Ishikawa (cell line): ENCODE results near the gene ATAD2B.
A peak's percentile ranks its signal among the peaks of the same experiment; 100 is the strongest.

ENCODE experiments used
- CEBPB ChIP-seq: IDR thresholded peaks from 2 replicates; pipeline ENCODE4 v1.6.1; 2012
- CREB1 ChIP-seq: IDR thresholded peaks from 2 replicates; pipeline ENCODE4 v1.6.1; 2012; ENCODE audit warnings: low read depth
- EGR1 ChIP-seq: IDR thresholded peaks from 2 replicates; pipeline ENCODE4 v1.6.1; 2012
- EP300 ChIP-seq: IDR thresholded peaks from 2 replicates; pipeline ENCODE4 v1.6.1; 2012; ENCODE audit warnings: borderline replicate concordance
- FOXM1 ChIP-seq: IDR thresholded peaks from 2 replicates; pipeline ENCODE4 v1.6.1; 2012; ENCODE audit warnings: low read depth, borderline replicate concordance
- MAX ChIP-seq: IDR thresholded peaks from 2 replicates; pipeline ENCODE4 v1.6.1; 2012
- NFIC ChIP-seq: IDR thresholded peaks from 2 replicates; pipeline ENCODE4 v1.6.1; 2012
- RAD21 ChIP-seq: IDR thresholded peaks from 2 replicates; pipeline ENCODE4 v1.6.1; 2012; ENCODE audit warnings: low read depth
- TAF1 ChIP-seq: IDR thresholded peaks from 2 replicates; pipeline ENCODE4 v1.6.1; 2012; ENCODE audit warnings: low read depth, mild to moderate bottlenecking
- TCF12 ChIP-seq: IDR thresholded peaks from 2 replicates; pipeline ENCODE4 v1.6.1; 2012; ENCODE audit warnings: low read depth
- TEAD4 ChIP-seq: IDR thresholded peaks from 2 replicates; pipeline ENCODE4 v1.6.1; 2012
- YY1 ChIP-seq: IDR thresholded peaks from 2 replicates; pipeline ENCODE4 v1.6.1; 2012; ENCODE audit warnings: low read depth
- ZBTB7A ChIP-seq: IDR thresholded peaks from 2 replicates; pipeline ENCODE4 v1.6.1; 2012; ENCODE audit warnings: low read depth
- TF ChIP-seq, protein P1 (sequence below): IDR thresholded peaks from 2 replicates; pipeline ENCODE4 v1.6.1; 2012; ENCODE audit warnings: low read depth, mild to moderate bottlenecking
- TF ChIP-seq, protein P2 (sequence below): IDR thresholded peaks from 2 replicates; pipeline ENCODE4 v1.6.1; 2012

ATAD2B gene

DNA sequence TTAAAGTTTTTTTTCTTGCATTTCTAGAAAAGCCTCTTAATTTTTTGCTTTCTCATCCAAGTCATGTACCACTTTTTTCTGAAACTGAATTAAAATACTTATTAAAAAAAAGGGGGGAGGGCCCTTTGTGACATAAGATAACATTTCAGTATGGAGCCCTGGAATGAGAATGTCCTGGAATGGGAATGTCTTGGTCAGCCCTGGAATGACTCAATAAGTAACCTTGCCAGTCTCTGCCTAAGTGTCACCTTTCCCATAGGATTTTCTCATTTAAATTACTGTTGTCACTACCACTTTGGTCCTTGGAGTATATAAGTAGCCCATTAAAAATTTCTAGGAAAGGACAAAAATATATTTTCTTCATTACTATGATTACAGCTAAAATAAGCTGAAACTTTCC is 18.1 kb upstream of the ATAD2B start:
- no peak for TF ChIP-seq FOXM1
- no peak for TF ChIP-seq ZBTB7A
- TF ChIP-seq EP300: no peak
- no peak for TF ChIP-seq YY1
- no peak for TF ChIP-seq TEAD4
- no peak for TF ChIP-seq CEBPB
- TF ChIP-seq, protein P1, sequence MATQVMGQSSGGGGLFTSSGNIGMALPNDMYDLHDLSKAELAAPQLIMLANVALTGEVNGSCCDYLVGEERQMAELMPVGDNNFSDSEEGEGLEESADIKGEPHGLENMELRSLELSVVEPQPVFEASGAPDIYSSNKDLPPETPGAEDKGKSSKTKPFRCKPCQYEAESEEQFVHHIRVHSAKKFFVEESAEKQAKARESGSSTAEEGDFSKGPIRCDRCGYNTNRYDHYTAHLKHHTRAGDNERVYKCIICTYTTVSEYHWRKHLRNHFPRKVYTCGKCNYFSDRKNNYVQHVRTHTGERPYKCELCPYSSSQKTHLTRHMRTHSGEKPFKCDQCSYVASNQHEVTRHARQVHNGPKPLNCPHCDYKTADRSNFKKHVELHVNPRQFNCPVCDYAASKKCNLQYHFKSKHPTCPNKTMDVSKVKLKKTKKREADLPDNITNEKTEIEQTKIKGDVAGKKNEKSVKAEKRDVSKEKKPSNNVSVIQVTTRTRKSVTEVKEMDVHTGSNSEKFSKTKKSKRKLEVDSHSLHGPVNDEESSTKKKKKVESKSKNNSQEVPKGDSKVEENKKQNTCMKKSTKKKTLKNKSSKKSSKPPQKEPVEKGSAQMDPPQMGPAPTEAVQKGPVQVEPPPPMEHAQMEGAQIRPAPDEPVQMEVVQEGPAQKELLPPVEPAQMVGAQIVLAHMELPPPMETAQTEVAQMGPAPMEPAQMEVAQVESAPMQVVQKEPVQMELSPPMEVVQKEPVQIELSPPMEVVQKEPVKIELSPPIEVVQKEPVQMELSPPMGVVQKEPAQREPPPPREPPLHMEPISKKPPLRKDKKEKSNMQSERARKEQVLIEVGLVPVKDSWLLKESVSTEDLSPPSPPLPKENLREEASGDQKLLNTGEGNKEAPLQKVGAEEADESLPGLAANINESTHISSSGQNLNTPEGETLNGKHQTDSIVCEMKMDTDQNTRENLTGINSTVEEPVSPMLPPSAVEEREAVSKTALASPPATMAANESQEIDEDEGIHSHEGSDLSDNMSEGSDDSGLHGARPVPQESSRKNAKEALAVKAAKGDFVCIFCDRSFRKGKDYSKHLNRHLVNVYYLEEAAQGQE: no peak
- no peak for TF ChIP-seq MAX
- no peak for TF ChIP-seq TCF12
- no peak for TF ChIP-seq TAF1
- TF ChIP-seq RAD21: no peak
- no peak for TF ChIP-seq EGR1
- TF ChIP-seq, protein P2, sequence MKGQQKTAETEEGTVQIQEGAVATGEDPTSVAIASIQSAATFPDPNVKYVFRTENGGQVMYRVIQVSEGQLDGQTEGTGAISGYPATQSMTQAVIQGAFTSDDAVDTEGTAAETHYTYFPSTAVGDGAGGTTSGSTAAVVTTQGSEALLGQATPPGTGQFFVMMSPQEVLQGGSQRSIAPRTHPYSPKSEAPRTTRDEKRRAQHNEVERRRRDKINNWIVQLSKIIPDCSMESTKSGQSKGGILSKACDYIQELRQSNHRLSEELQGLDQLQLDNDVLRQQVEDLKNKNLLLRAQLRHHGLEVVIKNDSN: no peak
- TF ChIP-seq CREB1: no peak
- TF ChIP-seq NFIC: no peak

DNA sequence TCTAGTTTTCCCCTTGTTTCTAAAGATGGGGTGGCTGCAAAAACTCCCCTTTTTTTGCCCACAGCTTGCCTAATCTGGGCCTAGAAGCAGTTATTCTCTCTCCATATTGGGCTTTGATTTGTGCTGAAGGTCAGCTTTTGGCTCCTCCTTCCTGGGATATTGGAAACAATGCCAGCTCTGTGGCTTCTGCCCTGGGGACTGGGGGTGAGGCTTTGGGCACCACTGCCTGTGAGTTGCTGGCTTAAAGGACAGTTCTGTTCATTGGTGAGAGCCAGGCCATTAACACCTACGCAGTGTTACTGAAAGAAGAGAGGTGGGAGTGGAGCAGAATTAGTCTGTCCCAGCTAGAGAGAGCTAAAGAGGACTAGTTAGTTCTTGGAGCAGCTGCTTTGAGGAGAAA is 17.6 kb upstream of the ATAD2B start:
- TF ChIP-seq NFIC (no peak), EP300 (no peak), CREB1 (no peak), EGR1 (no peak)

DNA sequence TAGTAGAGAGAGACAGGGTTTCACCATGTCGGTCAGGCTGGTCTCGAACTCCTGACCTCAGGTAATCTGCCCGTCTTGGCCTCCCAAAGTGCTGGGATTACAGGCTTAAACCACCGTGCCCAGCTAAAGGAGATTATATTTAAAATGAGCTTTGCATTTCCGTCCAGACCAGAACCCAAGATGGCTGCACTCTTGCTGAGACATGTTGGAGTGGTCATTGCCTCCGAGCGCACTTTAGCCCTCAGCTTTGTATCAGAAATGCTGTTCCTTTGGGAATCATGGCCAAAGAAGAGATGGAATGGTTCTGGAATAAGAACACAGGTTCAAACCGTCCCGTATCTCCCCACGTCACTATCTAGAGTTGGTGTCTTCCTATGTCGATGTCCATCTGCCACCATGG is 16.7 kb upstream of the ATAD2B start:
- TF ChIP-seq EP300: no peak
- no peak for TF ChIP-seq TCF12
- no peak for TF ChIP-seq MAX
- no peak for TF ChIP-seq RAD21
- no peak for TF ChIP-seq FOXM1
- TF ChIP-seq, protein P2: no peak
- no peak for TF ChIP-seq CEBPB
- no peak for TF ChIP-seq ZBTB7A
- TF ChIP-seq NFIC: no peak

- TF ChIP-seq YY1 (no peak), ZBTB7A (no peak), TEAD4 (no peak), TCF12 (no peak), NFIC (no peak), EP300 (no peak), RAD21 (no peak), MAX (no peak), TAF1 (no peak), EGR1 (no peak), CREB1 (no peak), FOXM1 (no peak), CEBPB (no peak)
- TF ChIP-seq, protein P1: no peak
- TF ChIP-seq, protein P2: no peak
Observed at GRCh38 chr2:23941644-23942043, 14.7 kb upstream of the ATAD2B start.

- 0 out of 2 replicates have a peak, but pooled peaks have one; percentile 2 for TF ChIP-seq TAF1
- TF ChIP-seq CEBPB: no peak
- TF ChIP-seq MAX: peak; percentile 19; the same call in 1 of the 2 replicates
- TF ChIP-seq ZBTB7A: peak; percentile 92
Observed at GRCh38 chr2:23940718-23941620, 14.0 kb upstream of the ATAD2B start.
